SKM-1 treated with dmso at 0.1 percent for 144 hours (cell line): ENCODE measurements around the gene COPS7B.

Source experiments
- DNase-seq: peaks from one replicate; lab custom pipeline; 2025; ENCODE audit not compliant: unreplicated experiment; lab: John Stamatoyannopoulos, UW

COPS7B gene

DNA sequence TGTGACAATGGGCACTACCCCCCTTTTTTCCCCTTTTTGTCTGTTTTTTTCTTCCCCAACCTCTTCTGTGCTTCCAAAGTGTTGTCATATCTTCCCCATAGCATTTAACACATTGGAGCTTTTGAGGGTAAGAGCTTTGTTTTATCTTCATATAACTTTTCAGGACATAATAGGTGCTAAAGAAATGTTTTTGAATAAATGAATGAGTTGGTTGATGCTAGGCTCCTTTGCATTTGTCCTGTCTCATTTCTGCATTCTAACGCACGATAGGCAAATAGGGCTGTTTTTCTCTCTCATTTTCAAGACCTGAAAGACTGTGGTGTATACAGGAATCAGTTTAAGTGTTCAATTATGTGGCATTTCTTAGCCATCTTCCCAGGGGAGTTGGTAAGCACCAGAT lies 832 bp upstream of the COPS7B start:
- no peak for DNase-seq

DNA sequence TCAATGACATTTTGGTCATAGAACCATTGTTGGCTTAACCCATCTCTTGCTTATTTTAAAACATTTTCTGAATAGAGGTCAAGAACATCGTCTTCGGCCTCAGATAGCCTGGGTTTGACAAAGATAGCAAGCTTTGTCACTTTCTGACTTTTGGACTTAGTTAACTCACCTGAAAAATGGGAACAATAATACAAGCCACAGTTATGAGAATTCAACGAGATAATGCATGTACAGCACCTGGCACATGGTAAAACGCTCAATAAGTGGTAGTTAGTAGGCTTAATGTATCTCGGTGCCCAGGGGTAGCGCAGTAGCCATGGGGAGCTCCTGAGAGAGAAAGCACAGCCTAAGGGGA lies 446 bp upstream of the COPS7B start:
- DNase-seq = no peak

DNA sequence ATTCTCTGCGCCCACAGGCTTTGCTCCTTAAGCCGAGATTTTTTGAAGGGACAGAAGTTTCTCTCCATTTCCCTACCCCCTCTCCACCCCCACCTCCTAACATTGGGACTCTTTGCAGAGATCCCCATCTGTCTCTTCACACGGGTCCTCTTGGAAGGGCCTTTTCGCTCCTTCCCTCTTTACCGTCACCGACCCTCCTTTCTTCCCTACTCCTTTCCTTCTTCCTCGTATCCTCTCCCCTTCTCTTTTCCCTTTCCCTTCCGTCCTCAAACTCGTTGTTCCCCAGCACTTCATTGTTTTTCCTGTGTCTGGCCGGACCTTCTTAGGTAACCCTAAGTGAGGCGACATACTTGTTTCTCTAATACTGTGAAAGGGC lies 660 bp downstream of the COPS7B start:
- no peak for DNase-seq

DNA sequence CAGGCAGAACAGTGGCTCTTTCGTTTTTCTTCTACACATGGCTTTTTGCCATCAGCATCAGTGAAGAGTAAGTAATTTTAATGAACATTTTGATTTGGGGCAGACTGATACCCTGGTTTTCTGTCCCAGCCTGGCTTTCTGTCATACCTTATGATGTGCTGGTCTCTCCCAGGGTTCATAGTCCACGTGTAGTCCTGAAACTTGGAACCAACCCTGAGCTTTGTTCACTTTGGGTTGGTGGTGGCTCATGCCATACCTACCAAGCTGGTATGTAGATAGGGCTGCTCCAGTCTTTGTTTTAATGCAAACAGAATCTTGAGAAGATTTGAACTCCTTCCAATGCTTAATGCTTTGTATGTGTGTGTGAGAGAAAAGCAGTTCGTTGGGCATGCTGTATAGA lies 4.9 kb downstream of the COPS7B start:
- DNase-seq = no peak

GRCh38 chr2:231794383-231794782 lies 8.1 kb downstream of the COPS7B start:
- DNase-seq = no peak

DNA sequence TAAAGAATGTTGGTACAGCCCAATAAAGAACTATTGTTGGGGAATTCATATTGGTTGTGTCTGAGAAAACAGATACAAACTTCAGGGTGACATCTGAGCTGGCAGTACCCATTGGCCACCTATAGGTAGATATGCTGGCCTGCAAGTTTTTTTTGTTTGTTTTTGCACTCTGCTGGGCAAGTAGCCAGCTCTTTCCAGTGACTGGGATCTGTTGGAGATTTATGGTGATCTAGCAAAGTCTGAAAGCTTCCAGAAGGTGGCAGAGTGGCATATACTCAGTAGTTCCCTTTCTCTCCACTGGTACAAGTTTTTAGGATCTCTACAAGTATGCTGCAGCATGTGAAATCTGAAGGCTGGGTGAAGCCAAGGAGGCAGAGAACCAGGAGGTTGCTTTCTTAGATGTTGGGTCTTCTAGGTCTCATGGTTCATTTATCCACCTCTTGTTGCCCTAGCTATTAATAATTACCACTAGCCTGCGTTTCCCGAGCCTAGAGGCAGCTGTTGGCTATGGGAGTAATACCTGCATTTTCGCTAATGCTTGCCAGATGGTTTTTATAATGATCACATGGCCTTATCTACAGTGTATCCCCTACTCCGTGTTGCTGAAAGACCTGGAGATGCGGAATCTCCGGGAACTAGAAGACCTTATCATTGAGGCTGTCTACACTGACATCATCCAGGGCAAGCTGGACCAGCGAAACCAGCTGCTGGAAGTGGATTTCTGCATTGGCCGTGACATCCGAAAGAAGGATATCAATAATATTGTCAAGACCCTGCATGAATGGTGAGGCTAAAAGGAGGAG lies 9.5 kb downstream of the COPS7B start:
- peak; percentile 13 for DNase-seq

DNA sequence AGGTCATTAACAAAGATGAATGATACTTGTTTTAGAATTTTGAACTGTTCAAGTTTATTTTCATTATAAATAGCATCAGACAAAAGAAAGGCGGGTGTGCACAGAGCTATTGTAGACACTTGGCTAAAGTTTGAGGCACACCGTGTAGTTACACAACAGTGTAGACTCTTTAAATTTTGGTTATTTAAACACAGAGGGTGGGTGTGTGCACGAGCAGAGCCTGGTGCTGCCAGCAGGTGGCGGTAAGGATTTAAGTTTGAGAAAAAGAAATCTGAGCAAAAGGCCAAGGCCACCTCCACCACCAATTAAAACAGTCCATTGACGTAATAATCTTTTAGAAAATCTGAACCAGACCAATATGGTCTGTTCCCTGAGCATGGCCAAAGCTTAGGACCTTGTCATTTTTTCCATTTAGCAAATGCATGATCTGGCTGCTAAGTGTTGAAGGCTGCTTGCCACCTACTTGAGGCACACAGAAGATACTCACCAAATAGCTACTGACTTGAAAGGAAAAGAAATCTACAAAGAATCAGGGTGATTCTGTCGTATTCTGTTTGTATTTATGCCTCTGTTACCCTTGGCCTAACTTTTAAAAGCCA lies 14.3 kb downstream of the COPS7B start:
- peak; percentile 55 for DNase-seq

DNA sequence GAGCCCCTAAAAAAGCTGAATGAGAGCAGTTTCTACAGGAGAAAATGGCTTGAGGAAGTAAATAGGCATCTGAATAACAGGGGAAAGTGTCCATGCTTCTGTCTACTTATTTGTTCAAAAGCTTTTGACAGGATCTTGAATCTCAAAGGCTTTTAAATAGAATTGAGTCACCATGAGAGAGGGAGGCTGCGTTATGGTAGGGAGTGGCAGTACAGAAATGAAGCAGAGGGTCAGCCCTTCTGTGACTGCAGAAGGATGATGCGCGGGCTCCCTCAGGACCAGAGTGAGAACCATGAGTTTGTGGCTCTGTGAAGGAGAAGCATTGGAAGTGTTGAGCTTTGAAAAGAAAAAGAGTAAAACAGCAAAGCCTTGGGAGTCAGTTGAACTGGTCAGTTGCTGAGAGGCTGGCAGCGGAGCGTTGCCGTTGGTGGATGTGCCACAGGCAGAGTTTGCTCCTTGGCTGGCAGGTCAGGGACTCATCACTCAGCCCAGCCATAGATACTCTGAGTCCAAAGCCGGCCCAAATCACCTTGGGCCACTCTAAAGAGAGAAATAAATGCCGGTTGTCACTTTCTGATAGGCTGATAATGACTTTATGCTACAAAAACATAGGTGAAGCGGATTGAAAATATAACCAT lies 17.4 kb downstream of the COPS7B start:
- no peak for DNase-seq

DNA sequence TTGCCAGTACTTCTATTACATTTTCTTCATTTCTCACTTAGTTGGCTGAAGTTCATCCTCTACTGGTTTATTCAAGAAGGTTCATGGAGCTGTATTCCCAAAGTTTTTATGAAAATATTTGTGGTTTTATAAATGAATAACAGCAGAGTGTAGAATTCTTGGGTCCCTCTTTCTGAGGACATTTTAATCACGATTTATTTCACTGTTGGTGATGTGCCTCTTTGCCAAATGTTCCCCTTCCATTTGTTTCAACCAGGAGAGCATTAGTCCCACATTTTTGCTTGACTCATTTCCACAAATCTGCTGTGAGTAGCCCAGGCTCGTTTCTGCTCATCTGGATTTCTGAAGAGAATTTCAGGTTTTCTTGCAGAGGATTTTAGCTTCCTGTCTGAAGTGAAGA lies 20.8 kb downstream of the COPS7B start:
- no peak for DNase-seq

GRCh38 chr2:231810905-231811304 lies 24.7 kb downstream of the COPS7B start:
- DNase-seq = no peak

DNA sequence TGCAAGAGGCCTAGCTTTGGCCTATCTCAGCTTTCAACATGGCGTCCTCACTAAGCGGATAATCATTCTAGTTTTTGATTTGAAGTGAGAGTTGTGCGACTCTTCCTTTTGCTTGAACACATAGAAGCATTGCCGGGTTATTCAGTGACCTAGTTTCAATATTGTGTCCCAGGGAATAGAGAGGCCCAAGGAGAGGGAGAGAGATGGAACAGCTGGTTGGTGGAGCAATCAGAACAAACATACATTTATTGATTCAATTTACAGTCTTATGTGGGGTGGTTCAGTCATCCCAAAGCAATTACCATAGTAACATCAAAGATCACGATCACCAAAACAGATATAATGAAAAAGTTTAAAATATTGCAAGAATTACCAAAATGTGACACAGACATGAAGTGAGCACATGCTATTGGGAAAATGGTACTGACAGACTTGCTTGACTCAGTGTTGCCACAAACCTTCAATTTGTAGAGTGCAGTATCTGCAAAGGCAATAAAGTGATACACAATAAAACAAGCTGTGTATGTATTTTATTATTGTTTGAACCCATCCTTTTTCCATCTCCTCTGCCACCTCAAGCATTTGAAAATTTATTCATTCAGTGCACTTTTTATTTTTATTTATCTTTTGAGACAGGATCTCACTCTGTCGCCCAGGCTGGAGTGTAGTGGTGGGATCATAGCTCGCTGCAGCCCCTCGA lies 30.2 kb downstream of the COPS7B start:
- DNase-seq = no peak

DNA sequence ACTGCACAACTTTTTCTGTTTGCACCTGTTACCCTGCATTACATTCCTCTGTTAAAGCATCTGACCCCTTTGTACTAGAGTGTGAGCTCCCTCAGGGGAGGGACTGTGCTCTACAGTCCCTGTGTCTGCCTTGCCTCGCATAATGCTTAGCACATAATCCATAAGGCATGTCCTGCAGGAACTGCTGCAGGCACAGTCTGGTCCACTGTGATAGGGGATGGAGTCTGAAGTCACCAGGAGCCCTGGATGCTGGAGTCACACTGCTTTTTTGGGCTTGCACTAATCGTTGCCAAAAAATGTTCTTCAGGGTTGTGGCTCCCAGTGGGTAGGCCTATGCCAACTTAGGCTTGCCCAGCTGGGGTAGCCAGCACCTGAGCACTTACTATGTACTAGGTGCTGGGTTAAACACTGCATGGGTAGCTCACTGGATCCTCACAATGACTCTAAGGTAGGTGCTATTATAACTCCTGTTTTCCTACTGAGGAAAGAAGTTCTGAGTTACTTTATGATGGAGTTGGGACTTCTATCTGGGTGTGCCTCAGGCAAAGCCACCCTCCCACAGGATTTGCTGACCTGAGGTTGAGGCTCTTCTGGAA lies 33.3 kb downstream of the COPS7B start:
- DNase-seq = no peak

DNA sequence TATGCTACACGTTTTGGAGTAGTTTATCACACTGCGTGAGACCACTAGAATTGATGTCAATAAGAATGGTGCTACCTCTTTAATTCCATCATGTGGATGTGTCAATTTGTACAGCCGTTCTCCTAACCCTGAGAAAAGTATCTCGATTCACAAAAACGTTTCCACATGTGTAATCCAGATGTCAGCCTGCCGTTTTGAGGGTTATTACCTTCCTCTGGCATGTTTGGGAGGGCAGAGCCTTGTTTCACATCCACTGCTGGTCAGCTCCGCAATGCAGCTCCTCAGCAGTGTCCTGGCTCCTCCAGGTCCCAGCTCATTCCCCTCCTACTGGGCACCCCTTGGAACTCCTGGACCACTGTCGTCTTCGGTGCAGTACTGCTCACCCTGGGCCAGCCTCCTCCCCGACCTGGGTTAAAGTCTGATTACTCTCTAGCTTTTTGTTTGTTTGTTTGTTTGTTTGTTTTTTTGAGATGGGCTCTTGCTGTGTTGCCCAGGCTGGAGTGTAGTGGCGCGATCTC lies 34.6 kb downstream of the COPS7B start:
- DNase-seq = no peak

DNA sequence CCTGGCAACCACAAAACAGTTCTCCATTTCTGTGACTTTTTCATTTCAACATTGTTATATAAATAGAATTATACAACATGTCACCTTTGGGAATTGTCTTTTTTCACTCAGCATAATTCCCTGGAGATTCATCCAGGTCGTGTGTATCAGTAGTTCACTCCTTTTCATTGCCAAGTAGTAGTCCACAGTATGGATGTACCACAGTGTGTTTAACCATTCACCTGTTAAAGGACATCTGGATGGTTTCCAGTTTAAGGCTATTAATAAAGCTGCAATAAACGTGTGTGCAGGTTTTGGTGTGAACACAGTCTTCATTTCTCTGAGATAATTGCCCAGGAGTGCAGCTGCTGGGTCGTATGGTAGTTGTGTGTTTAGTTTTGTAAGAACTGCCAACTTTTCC lies 35.7 kb downstream of the COPS7B start:
- DNase-seq = no peak

DNA sequence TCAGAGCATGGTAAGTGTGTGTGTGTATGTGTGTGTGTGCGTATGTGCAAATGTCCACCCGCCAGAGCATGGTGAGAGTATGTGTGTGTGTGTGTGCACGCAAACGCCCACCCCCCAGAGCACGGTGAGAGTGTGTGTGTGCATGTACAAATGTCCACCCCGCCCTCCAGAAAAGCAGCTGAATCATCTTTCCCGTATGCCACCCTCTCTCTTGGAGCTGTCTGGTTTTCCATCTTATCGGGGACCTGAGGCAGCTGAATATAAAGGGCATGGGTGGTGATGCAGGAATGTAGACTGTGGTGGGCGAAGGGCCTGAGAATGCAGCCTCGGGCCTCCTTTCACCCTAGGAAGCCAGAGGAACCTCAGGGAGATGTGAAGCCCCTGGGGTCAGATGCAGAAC lies 66.9 kb downstream of the COPS7B start:
- DNase-seq = no peak

DNA sequence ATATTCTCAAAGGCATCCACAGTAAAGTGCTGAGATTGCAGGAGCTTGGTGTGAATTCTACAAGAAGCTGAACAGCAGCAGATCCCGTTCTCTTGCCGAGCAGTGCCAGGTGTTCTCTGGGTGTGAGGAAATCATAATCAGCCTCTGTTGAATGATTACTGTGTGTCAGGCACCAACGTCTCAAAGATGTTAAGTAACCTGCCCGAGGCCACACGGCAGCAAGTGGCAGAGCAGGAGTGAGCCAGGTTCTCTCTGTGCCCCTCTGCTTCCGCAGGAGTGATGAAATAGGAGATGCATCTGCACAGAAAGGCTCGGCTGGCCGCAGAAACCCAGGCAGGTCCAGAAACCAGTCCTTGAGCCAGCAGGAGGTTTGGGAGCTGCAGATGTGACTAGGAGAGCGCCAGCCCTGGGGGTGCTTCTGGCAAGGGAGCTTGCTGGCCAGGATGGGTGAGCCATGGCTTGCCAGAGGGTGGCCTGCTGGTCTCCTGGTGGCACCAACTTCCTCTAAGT lies 68.4 kb downstream of the COPS7B start:
- no peak for DNase-seq

DNA sequence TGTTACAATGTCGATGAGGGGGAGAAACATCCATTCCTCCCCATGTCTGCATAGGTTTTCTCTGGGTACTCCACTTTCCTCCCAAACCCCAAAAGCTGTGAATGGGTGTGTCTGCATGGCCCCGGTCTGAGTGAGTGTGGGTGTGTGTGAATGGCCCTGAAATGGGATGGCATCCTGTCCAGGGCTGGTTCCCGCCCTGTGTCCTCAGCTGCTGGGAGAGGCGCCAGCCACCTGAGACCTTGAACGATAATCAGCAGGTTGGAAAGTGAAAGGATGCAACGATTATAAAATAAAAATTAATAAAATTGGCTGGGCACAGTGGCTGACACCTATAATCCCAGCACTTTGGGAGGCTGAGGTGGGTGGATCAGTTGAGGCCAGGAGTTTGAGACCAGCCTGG lies 70.7 kb downstream of the COPS7B start:
- DNase-seq = no peak
